ENCODE measurements around the gene PDE6D.

Gene PDE6D

GRCh38 chr2:231780909-231781797 is at the start of gene PDE6D:
TSS of gene PDE6D (minus strand) at chr2:231781282. CDS start at chr2:231781114, 168 bp downstream.
- TF ChIP-seq CTCF (IDR thresholded peaks at IDR 0.05; ENCODE audit: control insufficient read depth, extremely low read depth, insufficient read depth): no peak
- DNase-seq (ENCODE audit: low read depth): peak; percentile 94
- H3K4me3 ChIP-seq (ENCODE audit: low read depth, low read length): peak within 1 kb of the TSS; percentile 78

- no peak overlapping the region for H3K4me3 ChIP-seq (ENCODE audit: low read depth, low read length)
- TF ChIP-seq CTCF (IDR thresholded peaks at IDR 0.05; ENCODE audit: control insufficient read depth, extremely low read depth, insufficient read depth): no peak
- no peak for DNase-seq (ENCODE audit: low read depth)
Observed at GRCh38 chr2:231821908-231822307, 40.8 kb upstream of the PDE6D start.

GRCh38 chr2:231820786-231821303 is 39.8 kb upstream of the PDE6D start:
- TF ChIP-seq CTCF (IDR thresholded peaks at IDR 0.05; ENCODE audit: control insufficient read depth, extremely low read depth, insufficient read depth): no peak
- H3K4me3 ChIP-seq (ENCODE audit: low read depth, low read length): no peak overlapping the region
- no peak for DNase-seq (ENCODE audit: low read depth)

GRCh38 chr2:231819447-231820042 is 38.5 kb upstream of the PDE6D start:
- H3K4me3 ChIP-seq (ENCODE audit: low read depth, low read length): no peak overlapping the region
- TF ChIP-seq CTCF (IDR thresholded peaks at IDR 0.05; ENCODE audit: control insufficient read depth, extremely low read depth, insufficient read depth): no peak
- DNase-seq (ENCODE audit: low read depth): no peak

- TF ChIP-seq CTCF (IDR thresholded peaks at IDR 0.05; ENCODE audit: control insufficient read depth, extremely low read depth, insufficient read depth): no peak
- no peak for DNase-seq (ENCODE audit: low read depth)
- no peak overlapping the region for H3K4me3 ChIP-seq (ENCODE audit: low read depth, low read length)
Observed at GRCh38 chr2:231816327-231817026, 35.4 kb upstream of the PDE6D start.

GRCh38 chr2:231810905-231811304 is 29.8 kb upstream of the PDE6D start:
- no peak for DNase-seq (ENCODE audit: low read depth)
- no peak for TF ChIP-seq CTCF (IDR thresholded peaks at IDR 0.05; ENCODE audit: control insufficient read depth, extremely low read depth, insufficient read depth)
- H3K4me3 ChIP-seq (ENCODE audit: low read depth, low read length): no peak overlapping the region

Measured in LNCaP clone FGC (cell line).